Pancreas (tissue), 10 donors: ENCODE results near the gene CD34. TPM values are rescaled to one million over a fixed set of nuclear protein-coding genes. Genes with fewer than 3 reads are reported as not detected.
A peak's percentile ranks its signal among the peaks of the same experiment; 100 is the strongest.

ENCODE experiments used
- ATAC-seq, 4 donors: fragments of 200-7000 bp; cut with Tn5 transposase; one replicate each; pipeline versions ENCODE4 v1.8.0 to v1.9.1; 2020; ENCODE audit warnings: mild to moderate bottlenecking in 4 of 4, moderate library complexity in 4 of 4
- DNase-seq, 6 donors: peaks; one replicate each; pipeline ENCODE4 v3.0.0-alpha.2; 2020
- FAIRE-seq: peaks from 2 replicates; lab custom pipeline; 2012; peaks lifted over from hg19 to GRCh38; lab: Jason Lieb, UNC
- H3K27ac ChIP-seq, 4 donors: fragments of 200-600 bp; sonication (generic); 1 replicate in 3 of 4; 2 replicates in 1 of 4; pipeline versions ENCODE4 v1.5.0 to v1.8.0; 2020
- H3K27me3 ChIP-seq, 4 donors: fragments of 200-600 bp; one replicate each; pipeline ENCODE4 v1.8.0; 2021
- H3K36me3 ChIP-seq, 3 donors: fragments of 200-600 bp; sonication (generic) in 1 of 3; one replicate each; pipeline versions ENCODE4 v1.5.0 to v1.8.0; 2020 to 2021
- H3K4me1 ChIP-seq, 3 donors: fragments of 200-600 bp; one replicate each; pipeline ENCODE4 v1.8.0; 2021
- H3K4me3 ChIP-seq, 4 donors: fragments of 200-600 bp; sonication (generic) in 2 of 4; one replicate each; pipeline versions ENCODE4 v1.5.0 to v1.8.0; 2020 to 2021
- H3K9me3 ChIP-seq, 4 donors: fragments of 200-600 bp; one replicate each; pipeline ENCODE4 v1.8.0; 2021
- CTCF ChIP-seq, 4 donors: fragments of 200-600 bp; sonication (generic) in 3 of 4; IDR thresholded peaks; one replicate each; pipeline versions ENCODE4 v1.5.0 to v1.8.0; 2021; ENCODE audit warnings: antibody characterized with exemption in 4 of 4
- WGBS, 2 donors: extraction: QIAGEN DNeasy Blood & Tissue Kit; methylation state at CpG; one replicate each; pipeline ENCODE4 v1.1.7; 2013; 5-methylcytosine and 5-hydroxymethylcytosine counted together
- intact Hi-C, 3 donors: fragments of 100-400 bp; cut with DNase I; formaldehyde crosslinking; loops; one replicate each; pipeline versions ENCODE4 v1.11.1 to v1.14.2; 2022
- polyA plus RNA-seq, 2 donors: library from polyadenylated mRNA; stranded (reverse); fragments of 200-250 nt; gene quantifications; one replicate each; pipeline ENCODE4 v1.2.3, GENCODE V29; 2013
- total RNA-seq, 6 donors: library from RNA; stranded (reverse); fragmentation: NEBNext Ultra II Directional in 4 of 6; extraction: Animal tissue kit (Norgen Biotek cat#: 25700) in 4 of 6; gene quantifications; one replicate each; pipeline versions ENCODE4 v1.2.1 to v1.2.4, GENCODE V29; 2021 to 2023
- donor health status: healthy with polysubstance abuse.
- donor health status: DM: no; HTN: no; CAD: no; lungs with moderate emphysema.
- donor health status: DM: no; HTN: no; CAD: no.
- donor health status: control.
- donor health status: control.
- donor health status: Bipolar disorder and iron deficiency.
- donor health status: DM: yes; HTN: yes; CAD: no.
- donor health status: DM: no; HTN: no; CAD: no.
- donor health status: DM: no; HTN: no; CAD: no.
- donor health status: DM: yes; HTN: yes; CAD: no.

CD34 gene
- total and polyA plus RNA-seq, 8 donors: 5.2 to 11.9 (median 8.1) TPM

DNA sequence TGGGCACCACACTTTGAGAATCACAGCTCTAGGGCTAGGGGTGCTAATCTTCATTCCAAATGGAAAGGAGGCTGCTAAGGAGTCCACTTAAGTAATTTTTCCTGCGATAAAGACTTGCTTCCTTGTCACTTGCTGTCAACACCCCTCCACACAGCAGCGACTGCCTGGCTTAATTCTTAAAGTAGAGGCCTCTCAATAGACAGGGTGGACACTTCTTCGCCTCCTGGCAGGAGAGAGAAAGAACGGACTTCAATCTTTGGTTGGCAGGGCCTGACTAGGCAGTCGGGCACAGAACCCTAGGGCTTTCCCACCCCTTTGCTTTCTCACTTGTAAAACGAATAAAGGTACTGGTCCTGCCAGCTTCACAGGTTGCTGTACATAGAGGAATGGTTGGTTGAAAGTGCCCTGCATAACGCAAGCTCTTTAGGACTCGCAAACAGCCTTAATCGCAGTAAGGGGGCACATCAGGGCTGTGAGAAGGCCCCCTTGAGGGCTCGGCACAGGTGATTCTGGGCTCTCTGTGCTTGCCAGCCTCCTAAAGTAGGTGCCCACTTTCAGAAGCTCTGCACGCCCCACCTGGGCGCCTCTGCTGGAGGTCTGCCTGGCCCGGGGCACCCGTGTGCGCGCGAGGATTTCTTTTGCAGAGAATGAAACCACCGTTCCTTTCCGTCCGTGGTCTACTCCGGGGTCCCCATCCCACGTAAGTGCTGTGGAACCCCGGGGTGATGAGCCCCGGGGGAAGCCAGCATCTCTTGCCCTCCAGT, 47.6 kb upstream of the CD34 start:
- Histone ChIP-seq H3K27me3 (no peaks in the 10 kb centered on the region), H3K4me3 (peak overlapping the region; percentile 23 to 60 (median 36)), H3K9me3 (no peaks in the 10 kb centered on the region), H3K4me1 (peaks cover 0 to 11% (median 4%) of the 10 kb centered on the region in 3 donors), H3K27ac (peak overlapping the region in 1 of 4 donors; percentile 24), H3K36me3 (no peaks in the 10 kb centered on the region)
- DNase-seq (no peak), FAIRE-seq (no peak), ATAC-seq (no peak)
- intact Hi-C loops: no loop called here
- WGBS, 2 donors: 48 to 49% methylated on average over 24 of the region's 24 CpGs
- TF ChIP-seq CTCF (IDR thresholded peaks at IDR 0.05): no peak

DNA sequence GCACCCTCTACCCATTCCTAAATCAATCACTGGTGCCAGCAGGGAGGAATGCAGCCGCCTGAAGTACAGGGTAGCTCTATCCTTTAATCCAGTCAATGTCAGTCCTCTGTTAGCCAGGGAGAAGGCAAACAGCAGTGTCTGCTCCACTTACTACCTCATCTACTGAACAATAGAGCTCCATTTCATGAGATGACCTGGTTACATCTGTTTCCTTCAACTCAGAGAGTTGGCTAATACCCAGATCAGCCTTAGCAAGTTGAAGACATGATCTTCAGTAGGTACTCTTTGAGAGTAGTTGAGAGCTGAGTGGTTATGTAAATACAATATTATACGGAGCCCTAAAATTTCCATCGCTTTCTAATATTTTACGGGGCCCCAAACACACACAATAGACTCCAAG, 46.1 kb upstream of the CD34 start:
- no peak for TF ChIP-seq CTCF (IDR thresholded peaks at IDR 0.05)
- no peaks in the 10 kb centered on the region for H3K27me3 ChIP-seq
- intact Hi-C loops: no loop called here
- ATAC-seq (no peak), DNase-seq (no peak), FAIRE-seq (no peak)
- H3K27ac ChIP-seq: no peak overlapping the region
- WGBS, 2 donors: 71 to 90% methylated on average over 4 of the region's 4 CpGs
- H3K4me3 ChIP-seq: no peak overlapping the region
- no peaks in the 10 kb centered on the region for H3K9me3 ChIP-seq
- H3K4me1 ChIP-seq: peaks cover 0 to 3% (median 0%) of the 10 kb centered on the region in 3 donors
- no peaks in the 10 kb centered on the region for H3K36me3 ChIP-seq

- Histone ChIP-seq H3K27ac (no peak overlapping the region), H3K4me3 (no peak overlapping the region), H3K36me3 (no peaks in the 10 kb centered on the region), H3K27me3 (no peaks in the 10 kb centered on the region), H3K9me3 (no peaks in the 10 kb centered on the region), H3K4me1 (peaks cover 0 to 3% (median 0%) of the 10 kb centered on the region in 3 donors)
- 97 to 100% methylated on average over 1 of the region's 1 CpG for WGBS, 2 donors
- TF ChIP-seq CTCF (IDR thresholded peaks at IDR 0.05): no peak
- DNase-seq (no peak), FAIRE-seq (no peak), ATAC-seq (no peak)
- intact Hi-C loops: no loop called here
Measured at GRCh38 chr1:207954104-207954503, 43.2 kb upstream of the CD34 start.

- FAIRE-seq (no peak), ATAC-seq (no peak), DNase-seq (no peak)
- Histone ChIP-seq H3K27ac (no peak overlapping the region), H3K4me3 (no peak overlapping the region), H3K36me3 (no peaks in the 10 kb centered on the region), H3K4me1 (no peaks in the 10 kb centered on the region), H3K9me3 (no peaks in the 10 kb centered on the region), H3K27me3 (no peaks in the 10 kb centered on the region)
- WGBS, 2 donors: 44 to 47% methylated on average over 4 of the region's 4 CpGs
- TF ChIP-seq CTCF (IDR thresholded peaks at IDR 0.05): no peak
- intact Hi-C loops: no loop called here
Measured at GRCh38 chr1:207952617-207953542, 42.0 kb upstream of the CD34 start.
